HG03342 (cell line): ENCODE measurements around the gene CTBP1.

Source experiments
- ATAC-seq: cut with Tn5 transposase; IDR thresholded peaks from one replicate; pipeline ENCODE4 v1.9.1; 2021; ENCODE audit warnings: mild to moderate bottlenecking, moderate library complexity; ENCODE audit not compliant: unreplicated experiment

CTBP1 gene

DNA sequence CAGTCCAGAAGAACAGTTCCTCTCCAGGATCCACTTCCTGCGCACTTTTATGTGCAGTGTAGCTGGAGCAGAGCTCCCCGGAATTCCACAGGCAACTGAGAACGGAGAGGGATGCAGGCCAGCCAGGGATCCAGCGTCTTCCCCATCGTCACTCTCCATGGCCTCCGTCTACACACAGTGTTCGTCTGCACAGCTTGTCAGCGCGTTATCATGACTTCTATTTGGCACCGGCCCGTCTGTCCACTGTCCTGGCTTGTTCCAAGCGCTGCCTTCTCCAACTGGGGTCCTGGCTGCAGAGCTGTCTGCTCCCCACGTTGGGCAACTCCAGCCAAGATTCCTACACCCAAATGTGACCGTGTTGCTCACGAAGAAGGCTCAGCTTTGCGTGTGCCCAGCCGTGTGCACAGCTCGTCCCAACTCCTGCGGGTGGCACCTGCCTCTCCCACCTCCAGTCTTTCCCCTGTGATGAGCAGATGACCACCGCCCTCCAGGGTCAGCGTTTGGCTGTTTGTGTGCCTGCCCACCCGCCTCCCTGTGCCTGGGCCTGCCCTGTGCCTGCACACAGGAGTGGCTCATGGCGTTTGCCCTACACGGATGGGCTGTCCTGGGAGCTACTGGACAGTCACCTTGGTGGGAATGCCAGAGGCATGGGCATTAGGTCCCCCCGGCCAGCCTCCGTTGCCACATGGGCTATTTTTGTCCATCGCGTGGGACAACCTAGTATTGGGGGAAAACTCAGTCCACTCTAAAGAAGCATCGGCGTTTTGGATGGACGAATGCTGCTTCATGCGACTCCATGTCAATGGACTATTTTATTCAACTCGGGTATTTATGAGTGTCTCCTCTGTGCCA lies 2.2 kb upstream of the CTBP1 start:
- no peak for ATAC-seq

GRCh38 chr4:1250527-1250812 lies 1.5 kb upstream of the CTBP1 start:
- ATAC-seq = no peak

GRCh38 chr4:1249731-1250526 lies 999 bp upstream of the CTBP1 start:
- peak; percentile 8 for ATAC-seq

- peak; percentile 51 for ATAC-seq
These were observed 309 bp upstream of the CTBP1 start for GRCh38 chr4:1249148-1249730.

DNA sequence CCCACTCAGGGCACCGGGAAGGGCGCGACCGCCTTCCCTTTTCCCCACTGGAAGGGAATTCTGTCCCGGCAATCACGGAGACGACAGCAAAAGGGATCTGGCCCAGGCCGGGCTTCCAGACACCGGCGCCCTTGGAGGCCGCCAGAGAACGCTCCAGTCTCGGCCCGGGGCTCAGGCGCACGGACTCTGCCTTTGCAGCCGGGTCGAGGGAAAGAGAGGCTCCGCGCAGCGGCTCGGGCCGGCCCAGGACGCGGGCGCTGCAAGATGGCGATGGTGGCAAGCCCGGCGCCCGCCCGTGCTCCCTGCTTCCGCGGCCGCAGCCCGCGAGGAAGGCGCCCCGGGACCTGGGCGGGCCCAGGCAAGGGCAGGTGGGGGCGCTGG lies 1.1 kb downstream of the CTBP1 start:
- ATAC-seq = peak; percentile 17

DNA sequence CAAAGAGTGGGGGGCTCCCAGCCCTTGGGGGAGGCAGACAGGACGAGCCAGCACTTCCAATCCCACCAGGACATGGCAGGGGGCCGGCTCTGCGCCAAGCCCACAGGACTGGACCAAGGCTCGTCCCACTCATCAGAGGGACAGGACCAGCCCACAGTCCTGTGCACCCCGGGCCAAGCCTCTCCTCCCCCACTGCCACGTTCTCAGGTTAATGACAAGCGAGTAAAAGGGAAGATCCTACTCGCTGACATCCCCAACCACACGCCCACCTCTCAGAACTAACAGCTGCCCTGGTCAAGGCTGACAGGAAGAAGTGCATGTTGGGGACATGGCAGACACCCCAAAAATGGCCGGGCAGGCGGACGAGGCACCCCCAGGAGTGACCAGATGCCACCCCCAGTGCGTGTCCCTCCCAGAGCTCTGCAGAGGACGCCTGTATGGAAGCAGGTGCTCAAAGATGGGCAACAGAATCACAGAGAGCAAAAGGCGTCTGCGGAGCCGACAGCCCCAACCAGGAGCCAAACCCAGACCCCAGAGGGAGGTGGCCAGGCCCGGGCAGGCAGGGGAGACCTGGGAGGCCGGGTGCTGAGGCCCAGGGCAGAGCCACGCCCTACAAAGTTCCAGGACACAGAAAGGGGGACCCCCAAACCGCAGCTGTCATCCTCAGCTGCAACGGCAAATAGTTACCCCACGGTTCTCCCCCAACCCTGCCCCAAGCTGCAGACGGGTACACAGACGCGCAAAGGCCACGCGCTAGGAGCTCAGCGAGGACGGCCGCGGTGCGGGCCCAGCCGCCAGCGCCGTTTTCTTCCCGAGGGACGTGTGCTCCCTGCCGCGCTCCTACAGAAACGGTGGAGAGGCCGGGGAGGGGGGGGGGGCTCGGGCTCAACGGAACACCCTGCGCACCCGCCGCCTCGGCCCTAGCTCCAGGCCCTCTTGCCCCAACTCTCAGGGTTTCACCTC lies 1.7 kb downstream of the CTBP1 start:
- no peak for ATAC-seq

DNA sequence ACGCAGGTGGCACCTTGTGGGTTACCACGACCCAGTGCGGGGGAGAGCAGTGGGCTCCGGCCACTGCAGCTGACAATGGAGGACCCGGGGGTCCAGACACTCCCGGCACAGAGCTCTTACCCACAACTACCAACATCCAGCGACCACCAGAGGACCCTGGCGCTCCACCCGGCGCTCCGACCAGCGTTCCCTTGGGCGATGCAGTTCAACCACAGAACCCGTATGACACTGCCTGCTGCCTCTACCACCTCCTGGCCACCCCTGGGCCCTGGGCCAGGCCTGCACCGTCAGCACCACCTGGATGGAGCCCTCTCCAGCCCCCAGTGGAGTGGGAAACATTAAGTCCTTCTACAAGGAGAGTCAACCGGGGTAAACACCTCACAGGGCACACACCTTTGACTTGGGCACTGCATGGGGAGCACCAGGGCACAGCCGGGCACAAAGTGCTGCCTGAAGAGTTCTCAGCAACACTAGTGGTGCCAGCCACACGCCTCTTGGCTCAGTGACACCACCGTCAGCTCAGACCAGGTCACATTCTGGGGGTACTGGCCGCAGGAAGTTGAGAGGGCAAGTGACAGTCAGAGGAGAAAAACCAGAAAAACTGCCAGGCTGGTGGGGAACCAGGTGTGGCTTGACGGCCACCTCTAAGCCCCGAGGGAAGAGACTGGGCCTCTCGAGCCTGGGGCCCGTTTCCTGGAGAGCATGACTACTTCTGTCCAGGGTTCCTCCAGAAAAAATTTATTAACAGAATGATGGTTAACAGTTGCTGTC lies 2.6 kb downstream of the CTBP1 start:
- no peak for ATAC-seq

- ATAC-seq = no peak
These were observed 3.4 kb downstream of the CTBP1 start for GRCh38 chr4:1245481-1246051.

DNA sequence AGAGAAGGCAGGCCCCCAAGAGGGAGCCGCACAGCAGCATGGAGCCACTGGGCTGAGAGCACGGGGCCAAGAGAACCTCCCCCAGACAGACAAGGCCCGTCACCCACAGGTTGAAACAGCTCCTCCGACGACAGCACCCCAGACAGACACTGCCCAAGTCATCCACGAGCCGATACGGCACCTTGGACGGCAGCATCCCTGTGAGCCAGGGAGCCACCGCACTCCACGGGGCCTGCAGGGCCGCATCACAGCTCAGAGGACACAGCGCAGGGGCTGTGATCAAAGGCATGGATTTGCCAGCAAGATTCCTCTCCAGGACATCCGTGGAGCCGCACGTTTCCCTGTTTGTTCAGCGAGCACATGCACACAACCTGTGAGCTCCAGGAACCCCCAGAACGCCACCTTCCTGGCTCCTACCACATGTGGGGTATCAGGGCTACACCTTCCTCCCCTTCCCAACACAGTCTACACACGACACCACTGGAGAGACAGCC lies 3.9 kb downstream of the CTBP1 start:
- no peak for ATAC-seq

GRCh38 chr4:1244081-1244977 lies 4.6 kb downstream of the CTBP1 start:
- no peak for ATAC-seq

DNA sequence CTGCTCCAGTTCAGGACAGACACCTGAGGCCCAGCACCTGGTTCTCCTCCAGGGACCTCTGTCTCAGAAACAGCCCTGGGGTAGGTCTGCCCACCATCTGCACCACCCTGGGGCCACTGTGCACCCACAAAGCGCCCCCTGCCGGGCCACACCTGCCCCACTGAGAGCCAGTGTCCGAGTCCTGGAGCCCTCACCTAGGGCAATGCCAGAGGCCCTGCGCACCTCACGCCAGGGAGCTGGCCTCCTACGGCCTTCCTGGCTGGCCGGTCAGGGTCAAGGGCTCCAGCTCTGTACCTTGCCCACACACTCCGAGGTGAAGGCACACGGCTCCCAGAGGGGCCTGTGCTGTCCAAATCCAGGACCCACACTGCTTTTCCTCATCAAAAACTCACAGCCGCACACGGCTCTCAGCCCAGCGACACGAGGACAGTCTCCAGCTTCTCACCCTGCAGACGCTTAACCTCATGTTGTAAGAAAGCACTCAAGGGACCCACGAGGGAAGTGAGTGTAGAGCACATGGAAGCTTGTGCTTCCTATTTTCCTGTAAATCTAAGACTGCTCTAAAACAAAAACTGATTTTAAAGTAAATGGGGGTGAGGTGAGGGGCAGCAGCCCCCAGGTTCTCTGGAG lies 5.4 kb downstream of the CTBP1 start:
- no peak for ATAC-seq

DNA sequence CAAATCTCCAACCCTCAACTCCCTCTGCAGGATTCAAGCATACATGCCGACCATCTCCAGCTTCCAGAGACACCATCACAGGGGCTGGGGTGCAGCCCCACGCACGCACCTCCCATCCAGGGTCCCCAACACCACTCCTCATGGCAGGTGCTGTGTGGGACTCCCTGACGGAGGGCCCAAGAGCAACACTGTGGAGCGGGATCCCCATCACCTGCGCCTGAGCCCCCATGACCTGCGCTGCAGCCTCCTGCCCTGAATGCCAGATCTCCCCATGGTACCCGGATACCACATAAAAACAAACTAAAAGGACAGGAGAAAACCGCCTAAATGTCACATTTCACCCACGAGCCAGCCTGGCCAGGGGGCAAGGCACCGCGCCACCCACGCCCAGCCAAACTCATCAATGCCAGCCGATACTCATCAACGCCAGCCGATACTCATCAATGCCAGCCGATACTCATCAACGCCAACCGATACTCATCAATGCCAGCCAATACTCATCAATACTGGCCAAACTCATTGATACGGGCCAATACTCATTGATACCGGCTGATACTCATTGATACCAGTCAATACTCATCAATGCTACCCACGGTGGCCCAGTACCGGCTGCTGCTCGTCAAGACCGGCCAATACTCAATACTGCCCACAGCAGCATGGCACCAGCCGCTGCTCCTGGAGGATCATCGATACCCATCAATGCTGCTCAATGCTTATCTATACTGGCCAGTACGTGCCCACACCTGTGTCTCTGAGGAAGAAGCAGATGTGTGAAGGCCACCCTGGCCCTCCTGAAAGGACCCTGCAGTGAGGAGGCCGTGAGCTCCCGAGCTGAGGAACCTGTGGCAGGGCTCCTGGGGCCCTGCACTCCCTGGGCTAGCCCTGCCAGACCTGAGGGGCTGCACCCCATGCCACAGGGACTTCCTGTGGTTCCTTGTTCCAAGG lies 6.2 kb downstream of the CTBP1 start:
- ATAC-seq = no peak

GRCh38 chr4:1241936-1242505 lies 6.9 kb downstream of the CTBP1 start:
- ATAC-seq = no peak

DNA sequence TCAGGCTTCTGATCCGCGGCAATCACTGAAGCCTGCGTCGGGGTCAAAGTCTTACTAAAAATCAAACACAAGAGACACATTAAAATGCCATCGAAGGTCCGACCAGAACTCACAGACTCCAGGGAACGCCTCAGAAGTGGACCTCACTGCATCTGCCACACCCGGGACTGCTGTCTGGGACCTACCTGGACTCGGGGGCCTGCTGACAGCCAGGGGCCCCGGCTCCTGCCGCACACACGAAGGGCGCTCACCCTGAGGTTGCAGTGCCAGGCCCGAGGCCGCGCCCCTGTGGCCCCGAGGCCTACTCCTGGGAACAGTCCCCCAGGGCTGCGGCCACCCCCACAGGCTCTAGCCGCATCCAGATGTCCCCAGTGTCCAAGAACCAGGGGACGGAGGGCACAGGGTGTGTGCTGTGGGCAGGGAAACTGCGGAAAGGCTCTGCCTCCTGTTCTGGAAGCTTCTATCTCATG lies 7.4 kb downstream of the CTBP1 start:
- no peak for ATAC-seq

DNA sequence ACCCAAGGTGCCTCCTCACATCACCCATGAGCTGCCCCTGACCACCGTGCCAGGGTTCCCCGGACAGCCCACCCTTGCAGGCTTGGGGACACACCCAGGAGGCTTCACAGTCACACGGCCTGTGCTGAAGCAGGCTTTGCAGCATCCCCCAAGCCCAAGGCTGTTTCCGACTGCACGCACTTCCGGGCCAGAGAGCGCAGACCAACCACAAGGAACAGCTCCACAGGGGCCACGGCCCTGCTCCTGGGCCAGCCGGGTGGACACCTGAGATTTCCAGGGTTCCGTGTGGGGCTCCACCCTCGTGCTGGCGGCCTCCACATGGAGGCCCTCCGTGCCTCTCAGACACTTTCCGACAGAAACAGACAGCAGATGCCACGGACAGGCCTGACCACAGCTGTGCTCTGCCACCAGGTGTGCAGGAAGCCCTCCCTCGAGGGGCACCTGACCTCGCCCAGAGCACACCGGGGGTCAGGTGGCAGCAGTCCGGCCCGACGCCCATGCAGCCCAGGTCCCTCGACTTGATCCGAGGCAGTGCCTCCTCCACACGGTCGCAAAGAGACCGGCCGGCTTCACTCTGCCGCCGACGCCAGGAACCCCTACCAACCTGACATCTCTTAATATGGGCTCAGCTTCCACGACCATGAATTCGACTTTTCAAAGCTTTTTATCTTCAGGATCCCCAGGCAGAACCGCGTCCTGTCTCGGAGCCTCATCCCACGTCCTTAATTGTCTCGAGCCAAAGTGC lies 8.0 kb downstream of the CTBP1 start:
- ATAC-seq = no peak

DNA sequence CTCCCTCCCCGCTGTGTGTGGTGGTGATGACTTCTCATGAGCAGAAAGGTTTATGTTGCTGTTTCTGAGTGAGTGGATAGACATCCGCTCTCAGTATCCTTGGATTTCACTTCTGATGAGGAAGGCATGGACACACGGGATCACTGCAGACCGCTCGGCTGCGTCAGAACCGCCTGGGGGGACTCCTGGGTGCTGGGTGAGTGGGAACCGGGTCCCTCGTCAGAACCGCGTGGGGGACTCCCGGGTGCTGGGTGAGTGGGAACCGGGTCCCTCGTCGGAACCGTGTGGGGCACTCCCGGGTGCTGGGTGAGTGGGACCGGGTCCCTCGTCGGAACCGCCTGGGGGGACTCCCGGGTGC lies 9.0 kb downstream of the CTBP1 start:
- no peak for ATAC-seq
